HepG2 (cell line): ENCODE measurements around the gene AKR1A1. TPM values are rescaled to one million over a fixed set of nuclear protein-coding genes. Genes with fewer than 3 reads are reported as not detected.
A peak's percentile ranks its signal among the peaks of the same experiment; 100 is the strongest.

Source experiments
- BCL3 ChIP-seq: sonication (generic); formaldehyde crosslinking; IDR thresholded peaks from 2 replicates; pipeline ENCODE4 v1.5.1; 2020; ENCODE audit warnings: mild to moderate bottlenecking, missing genetic modification reagents, moderate library complexity
- BRF2 ChIP-seq: sonication (generic); formaldehyde crosslinking; IDR thresholded peaks from 2 replicates; pipeline ENCODE4 v1.8.1; 2022; ENCODE audit warnings: mild to moderate bottlenecking, missing genetic modification reagents
- ETV5 ChIP-seq: IDR thresholded peaks from 2 replicates; pipeline ENCODE4 v1.6.1; 2018; ENCODE audit warnings: missing biosample characterization, missing genetic modification reagents, inconsistent platforms, borderline replicate concordance
- FOXM1 ChIP-seq: sonication (generic); formaldehyde crosslinking; IDR thresholded peaks from 2 replicates; pipeline ENCODE4 v1.5.0; 2020; ENCODE audit warnings: missing genetic modification reagents
- GFI1 ChIP-seq: sonication (generic); formaldehyde crosslinking; IDR thresholded peaks from 2 replicates; pipeline ENCODE4 v1.5.0; 2020; ENCODE audit warnings: missing genetic modification reagents, mild to moderate bottlenecking, borderline replicate concordance
- HOXA3 ChIP-seq: sonication (generic); formaldehyde crosslinking; IDR thresholded peaks from 2 replicates; pipeline ENCODE4 v1.5.0; 2020; ENCODE audit warnings: missing genetic modification reagents
- MIXL1 ChIP-seq: IDR thresholded peaks from 2 replicates; pipeline ENCODE4 v1.6.1; 2016
- PATZ1 ChIP-seq: sonication (generic); formaldehyde crosslinking; IDR thresholded peaks from 2 replicates; pipeline ENCODE4 v1.4.0; 2020; ENCODE audit warnings: missing genetic modification reagents
- RAD51 ChIP-seq: fragments of 450-650 bp; IDR thresholded peaks from 2 replicates; pipeline ENCODE4 v1.6.1; 2016; ENCODE audit warnings: borderline replicate concordance
- RELA ChIP-seq: sonication (generic); formaldehyde crosslinking; IDR thresholded peaks from 2 replicates; pipeline ENCODE4 v1.4.0; 2020; ENCODE audit warnings: missing genetic modification reagents
- RXRA ChIP-seq: sonication (generic); formaldehyde crosslinking; IDR thresholded peaks from 2 replicates; pipeline ENCODE4 v1.5.1; 2020; ENCODE audit warnings: missing genetic modification reagents
- SMARCE1 ChIP-seq: fragments of 450-650 bp; IDR thresholded peaks from 2 replicates; pipeline ENCODE4 v1.6.1; 2017; ENCODE audit warnings: borderline replicate concordance
- SNAPC2 ChIP-seq: sonication (generic); formaldehyde crosslinking; IDR thresholded peaks from 2 replicates; pipeline ENCODE4 v1.8.1; 2022; ENCODE audit warnings: mild to moderate bottlenecking, missing genetic modification reagents
- TFE3 ChIP-seq: IDR thresholded peaks from 2 replicates; pipeline ENCODE4 v1.6.1; 2016
- YEATS2 ChIP-seq: sonication (generic); formaldehyde crosslinking; IDR thresholded peaks from 2 replicates; pipeline ENCODE4 v1.4.0; 2020; ENCODE audit warnings: missing genetic modification reagents, borderline replicate concordance
- ZBTB25 ChIP-seq: IDR thresholded peaks from 2 replicates; pipeline ENCODE4 v1.6.1; 2018; ENCODE audit warnings: missing genetic modification reagents
- ZMAT5 ChIP-seq: sonication (generic); formaldehyde crosslinking; IDR thresholded peaks from 2 replicates; pipeline ENCODE4 v1.5.0; 2020; ENCODE audit warnings: mild to moderate bottlenecking, low read depth, missing genetic modification reagents, borderline replicate concordance
- ZNF34 ChIP-seq: sonication (generic); formaldehyde crosslinking; IDR thresholded peaks from 2 replicates; pipeline ENCODE4 v1.4.0; 2020; ENCODE audit warnings: mild to moderate bottlenecking, missing genetic modification reagents, borderline replicate concordance
- ZNF432 ChIP-seq: sonication (generic); formaldehyde crosslinking; IDR thresholded peaks from 2 replicates; pipeline ENCODE4 v1.5.0; 2020; ENCODE audit warnings: missing genetic modification reagents, mild to moderate bottlenecking, borderline replicate concordance
- ZNF44 ChIP-seq: sonication (generic); formaldehyde crosslinking; IDR thresholded peaks from 2 replicates; pipeline ENCODE4 v1.5.1; 2020; ENCODE audit warnings: mild to moderate bottlenecking, missing genetic modification reagents
- ZNF737 ChIP-seq: sonication (generic); formaldehyde crosslinking; IDR thresholded peaks from 2 replicates; pipeline ENCODE4 v1.5.0; 2020; ENCODE audit warnings: missing genetic modification reagents, mild to moderate bottlenecking, borderline replicate concordance
- ZSCAN12 ChIP-seq: sonication (generic); formaldehyde crosslinking; IDR thresholded peaks from 2 replicates; pipeline ENCODE4 v1.9.0; 2021; ENCODE audit warnings: mild to moderate bottlenecking, missing genetic modification reagents
- polyA plus RNA-seq, 8 experiments: library from polyadenylated mRNA; depleted of rRNA in 3 of 8; stranded (reverse) in 7 of 8; unstranded in 1 of 8; fragments of >200 nt; fragmentation: Illumina TruSeq in 4 of 8; extraction: Trizol in 4 of 8; gene quantifications; 2 replicates each; pipeline versions ENCODE4 v1.2.1 to v1.2.3, GENCODE V29; 2011 to 2016; ENCODE audit warnings: low read depth in 4 of 8, missing spikeins in 1 of 8, mixed read lengths in 1 of 8; ENCODE audit not compliant: insufficient read depth in 1 of 8
- total RNA-seq, 5 experiments: library from RNA; depleted of rRNA; stranded (reverse); fragments of >200 nt; fragmentation: Illumina TruSeq; extraction: Trizol; gene quantifications; 2 replicates each; pipeline ENCODE4 v1.2.3, GENCODE V29; 2016; ENCODE audit warnings: low read depth in 1 of 5

AKR1A1 gene
- total and polyA plus RNA-seq, 2 of the 13 experiments (the other 11 are each of a cell fraction or from before 2014, with no cell fraction given): 181 to 217 TPM

GRCh38 chr1:45521413-45522323 lies 29.0 kb upstream of the AKR1A1 start, which contains the start of gene PRDX1 (continued):
- TF ChIP-seq FOXM1 (CRISPR knock-in tag): peak; percentile 78; the same call in 1 of the 2 replicates
- TF ChIP-seq ETV5 (CRISPR knock-in tag): no peak; the same call in none of the 2 replicates
- no peak for TF ChIP-seq RAD51
- TF ChIP-seq MIXL1 (CRISPR knock-in tag): peak; percentile 90
- peak; percentile 81 for TF ChIP-seq ZBTB25 (CRISPR knock-in tag)
- TF ChIP-seq SMARCE1: no peak
- TF ChIP-seq YEATS2 (CRISPR knock-in tag): peak; percentile 93
- TF ChIP-seq PATZ1: peak; percentile 99
- TF ChIP-seq RXRA (CRISPR knock-in tag): peak; percentile 91
- TF ChIP-seq ZNF34 (CRISPR knock-in tag): peak; percentile 32; the same call in 1 of the 2 replicates
- TF ChIP-seq ZMAT5 (CRISPR knock-in tag): no peak
- TF ChIP-seq BCL3 (CRISPR knock-in tag): peak; percentile 91
- TF ChIP-seq ZNF737 (CRISPR knock-in tag): peak; percentile 90; the same call in 1 of the 2 replicates
- TF ChIP-seq GFI1 (CRISPR knock-in tag): peak; percentile 77
- TF ChIP-seq ZNF44 (CRISPR knock-in tag): 0 out of 2 replicates have a peak, but pooled peaks have one; percentile 54
- TF ChIP-seq HOXA3 (CRISPR knock-in tag): peak; percentile 85
- TF ChIP-seq RELA (CRISPR knock-in tag): peak; percentile 78; the same call in 1 of the 2 replicates
- TF ChIP-seq BRF2 (CRISPR knock-in tag): peak; percentile 64; the same call in 1 of the 2 replicates
- peak; percentile 74 for TF ChIP-seq TFE3
- TF ChIP-seq SNAPC2 (CRISPR knock-in tag): no peak; the same call in 1 of the 2 replicates
- no peak for TF ChIP-seq ZSCAN12 (CRISPR knock-in tag)
- TF ChIP-seq ZNF432 (CRISPR knock-in tag): no peak
